HCT116 (cell line): ENCODE data around the gene PLOD1. TPM values are rescaled to one million over a fixed set of nuclear protein-coding genes. Genes with fewer than 3 reads are reported as not detected.

Experiments used
- ATAC-seq: fragments of 200-7000 bp; cut with Tn5 transposase; 2 replicates; pipeline ENCODE4 v1.9.1; 2020; ENCODE audit warnings: mild to moderate bottlenecking, moderate library complexity
- BruUV-seq: library from RNA; stranded (reverse); fragments of 400-500 nt; replicated peaks from 2 replicates; lab custom pipeline; 2021; lab: Mats Ljungman, UMichigan
- CTCF ChIA-PET: fragments of 300-600 bp; sonication (Branson Sonifier 250); formaldehyde crosslinking; loops from one replicate; lab custom pipeline; 2021; ENCODE audit warnings: antibody characterized with exemption; lab: Charles Lee
- POLR2A ChIA-PET: fragments of 300-600, 350-600 bp; sonication (Branson Sonifier 250); formaldehyde crosslinking; loops from one replicate; lab custom pipeline; 2021; ENCODE audit warnings: antibody characterized with exemption; lab: Charles Lee
- RAD21 ChIA-PET, 2 experiments: fragments of 300-600 bp; sonication (Branson Sonifier 250); formaldehyde crosslinking; loops; one replicate each; lab custom pipeline; 2023; ENCODE audit warnings: low total read pairs in 2 of 2; ENCODE audit not compliant: uncharacterized antibody in 2 of 2, unreplicated experiment in 2 of 2, low non-redundant PET in 1 of 2; lab: Charles Lee
- DNase-seq: peaks from one replicate; pipeline ENCODE4 v3.0.0-alpha.2; 2010; ENCODE audit warnings: low read depth, low spot score
- H2AFZ ChIP-seq: fragments of 200-600 bp; shearing (Covaris generic), sonication (generic); 2 replicates; pipeline ENCODE4 v1.6.1; 2017; ENCODE audit warnings: low read depth, mixed run types, mixed read lengths, antibody characterized with exemption, low read length; ENCODE audit not compliant: poor library complexity, severe bottlenecking
- H3K27ac ChIP-seq: 2 replicates; pipeline ENCODE4 v1.5.1; 2012; ENCODE audit warnings: low read depth, low read length
- H3K27me3 ChIP-seq: fragments of 200-600 bp; sonication (generic); 2 replicates; pipeline ENCODE4 v1.6.1; 2016; ENCODE audit warnings: mixed run types, low read length, mixed read lengths; ENCODE audit not compliant: insufficient read depth
- H3K36me3 ChIP-seq, 2 experiments: fragments of 200-500 bp in 1 of 2; fragments of 200-600 bp in 1 of 2; sonication (Bioruptor generic) in 1 of 2; sonication (generic) in 1 of 2; 2 replicates each; pipeline versions ENCODE4 v1.5.1 to v1.6.1; 2014 to 2016; ENCODE audit warnings: low read length in 2 of 2, inconsistent platforms in 1 of 2, mixed read lengths in 1 of 2, mixed run types in 1 of 2; ENCODE audit not compliant: insufficient read depth in 2 of 2, control insufficient read depth in 1 of 2
- H3K4me1 ChIP-seq, 2 experiments: fragments of 200-600 bp in 1 of 2; sonication (generic) in 1 of 2; 2 replicates each; pipeline versions ENCODE4 v1.5.1 to v1.6.1; 2012 to 2017; ENCODE audit warnings: low read length in 2 of 2, inconsistent platforms in 1 of 2, mild to moderate bottlenecking in 1 of 2, mixed read lengths in 1 of 2, mixed run types in 1 of 2, moderate library complexity in 1 of 2; ENCODE audit not compliant: insufficient read depth in 2 of 2, control insufficient read depth in 1 of 2
- H3K4me2 ChIP-seq: fragments of 200-600 bp; sonication (generic); 2 replicates; pipeline ENCODE4 v1.6.1; 2017; ENCODE audit warnings: mixed run types, low read length, mixed read lengths
- H3K4me3 ChIP-seq, 2 experiments: fragments of 200-600 bp in 1 of 2; sonication (generic) in 1 of 2; replicated peaks in 1 of 2; 2 replicates each; pipeline ENCODE4 v1.5.1; 2011 to 2016; ENCODE audit warnings: low read length in 2 of 2, control low read depth in 1 of 2, low read depth in 1 of 2, mild to moderate bottlenecking in 1 of 2, mixed read lengths in 1 of 2, mixed run types in 1 of 2
- H3K79me2 ChIP-seq: fragments of 200-600 bp; sonication (generic); 2 replicates; pipeline ENCODE4 v1.6.1; 2017; ENCODE audit warnings: mild to moderate bottlenecking, mixed run types, low read length, moderate library complexity, mixed read lengths; ENCODE audit not compliant: insufficient read depth
- H3K9ac ChIP-seq: fragments of 200-600 bp; sonication (generic); 2 replicates; pipeline ENCODE4 v1.6.1; 2016; ENCODE audit warnings: low read length, mixed read lengths
- H3K9me2 ChIP-seq: fragments of 200-600 bp; sonication (generic), shearing (Covaris generic); 2 replicates; pipeline ENCODE4 v1.6.1; 2017; ENCODE audit warnings: mixed run types, mild to moderate bottlenecking, moderate library complexity; ENCODE audit not compliant: insufficient read depth
- H3K9me3 ChIP-seq, 2 experiments: fragments of 200-500 bp in 1 of 2; fragments of 200-600 bp in 1 of 2; sonication (Bioruptor generic) in 1 of 2; sonication (generic) in 1 of 2; 2 replicates each; pipeline ENCODE4 v1.6.1; 2014 to 2017; ENCODE audit warnings: low read length in 2 of 2, mixed read lengths in 2 of 2, inconsistent platforms in 1 of 2, low read depth in 1 of 2, mild to moderate bottlenecking in 1 of 2, mixed run types in 1 of 2, moderate library complexity in 1 of 2; ENCODE audit not compliant: control insufficient read depth in 1 of 2, insufficient read depth in 1 of 2
- H4K20me1 ChIP-seq: fragments of 200-600 bp; sonication (generic), shearing (Covaris generic); 2 replicates; pipeline ENCODE4 v1.6.1; 2017; ENCODE audit warnings: mixed run types, mild to moderate bottlenecking, moderate library complexity; ENCODE audit not compliant: insufficient read depth
- CBX3 ChIP-seq: IDR thresholded peaks from 2 replicates; pipeline ENCODE4 v1.6.1; 2012; ENCODE audit warnings: low read depth
- CTCF ChIP-seq, 3 experiments: fragments of 200-600 bp in 1 of 3; sonication (generic) in 1 of 3; IDR thresholded peaks in 2 of 3; conservative IDR thresholded peaks in 1 of 3; 2 replicates each; pipeline ENCODE4 v1.5.1; 2012 to 2017; ENCODE audit warnings: low read depth in 2 of 3, low read length in 2 of 3, antibody characterized with exemption in 1 of 3, borderline replicate concordance in 1 of 3, control low read depth in 1 of 3, mild to moderate bottlenecking in 1 of 3, mixed read lengths in 1 of 3, mixed run types in 1 of 3, moderate library complexity in 1 of 3; ENCODE audit not compliant: insufficient read depth in 1 of 3
- ELF1 ChIP-seq: IDR thresholded peaks from 2 replicates; pipeline ENCODE4 v1.6.1; 2012; ENCODE audit warnings: low read depth, borderline replicate concordance
- EZH2 ChIP-seq: fragments of 200-600 bp; sonication (generic); IDR thresholded peaks from 2 replicates; pipeline ENCODE4 v1.6.1; 2017; ENCODE audit warnings: antibody characterized with exemption, mixed run types
- EZH2phosphoT487 ChIP-seq: fragments of 200-600 bp; IDR thresholded peaks from 2 replicates; pipeline ENCODE4 v1.6.1; 2018; ENCODE audit warnings: antibody characterized with exemption, borderline replicate concordance
- FOSL1 ChIP-seq: IDR thresholded peaks from 2 replicates; pipeline ENCODE4 v1.6.1; 2012; ENCODE audit warnings: low read depth
- JUND ChIP-seq: IDR thresholded peaks from 2 replicates; pipeline ENCODE4 v1.6.1; 2012
- MAX ChIP-seq: IDR thresholded peaks from 2 replicates; pipeline ENCODE4 v1.6.1; 2012
- POLR2AphosphoS5 ChIP-seq: IDR thresholded peaks from 2 replicates; pipeline ENCODE4 v1.6.1; 2011; ENCODE audit warnings: mild to moderate bottlenecking, low read depth, low read length, moderate library complexity
- SIN3A ChIP-seq: IDR thresholded peaks from 2 replicates; pipeline ENCODE4 v1.6.1; 2012; ENCODE audit warnings: low read depth
- YY1 ChIP-seq: IDR thresholded peaks from 2 replicates; pipeline ENCODE4 v1.6.1; 2011; ENCODE audit warnings: low read length, low read depth, moderate library complexity, mild to moderate bottlenecking; ENCODE audit not compliant: insufficient replicate concordance; ENCODE audit errors: extremely low read depth
- ZBTB33 ChIP-seq: IDR thresholded peaks from 2 replicates; pipeline ENCODE4 v1.6.1; 2011; ENCODE audit warnings: mild to moderate bottlenecking, low read length, moderate library complexity; ENCODE audit not compliant: insufficient replicate concordance; ENCODE audit errors: extremely low read depth
- ZFX ChIP-seq: fragments of 450-650 bp; IDR thresholded peaks from 2 replicates; pipeline ENCODE4 v1.6.1; 2017
- intact Hi-C: fragments of 100-400 bp; cut with micrococcal nuclease; formaldehyde crosslinking; loops from 2 replicates; pipeline ENCODE4 v1.10.0; 2022
- total RNA-seq: library from RNA; stranded (reverse); gene quantifications from one replicate; pipeline ENCODE4 v1.2.1, GENCODE V29; 2021; ENCODE audit not compliant: unreplicated experiment

PLOD1 gene
- total RNA-seq, 1 experiment from 2014 or later, result 175 TPM

- DNase-seq, result no peak
- POLR2A ChIA-PET, result no interaction called here
- Histone ChIP-seq H3K4me1 (no peaks in the 10 kb centered on the region), H3K79me2 (no peaks in the 10 kb centered on the region), H3K27ac (no peak overlapping the region), H4K20me1 (no peaks in the 10 kb centered on the region), H3K27me3 (no peaks in the 10 kb centered on the region), H3K9ac (no peak overlapping the region), H3K9me3 (no peaks in the 10 kb centered on the region), H3K36me3 (peaks cover 33 to 55% of the 10 kb centered on the region in 2 experiments; a peak in 3 of 4 replicates), H3K9me2 (no peaks in the 10 kb centered on the region), H3K4me3 (no peak overlapping the region), H2AFZ (no peak overlapping the region), H3K4me2 (no peak overlapping the region)
- TF ChIP-seq ZFX (no peak), ELF1 (no peak), JUND (no peak), EZH2 (no peak), POLR2AphosphoS5 (no peak), SIN3A (no peak), ZBTB33 (no peak), CBX3 (no peak), MAX (no peak), EZH2phosphoT487 (no peak), CTCF (IDR thresholded peaks at IDR 0.05 in 2 of 3, conservative IDR thresholded peaks at IDR 0.05 in 1 of 3; ENCODE audit: borderline replicate concordance in 1 of 3, insufficient read depth in 1 of 3, low read depth in 2 of 3, low read length in 2 of 3) (no peak), YY1 (no peak), FOSL1 (no peak)
- intact Hi-C loops, result loop anchor here (5.0 kb wide), 1 partner anchor 68 kb away; no protein-coding TSS in a partner anchor
- CTCF ChIA-PET, result no interaction called here
- RAD21 ChIA-PET, result no interaction called here
- ATAC-seq, result no peak
- BruUV-seq, result no TSS peak
These were observed 30.1 kb downstream of the PLOD1 start for GRCh38 chr1:11964656-11965055.
